Cardiac ventricle fibroblast (primary cell): ENCODE results near the gene DUSP15. TPM values are rescaled to one million over a fixed set of nuclear protein-coding genes. Genes with fewer than 3 reads are reported as not detected.

Experiments
- total RNA-seq: library from RNA; depleted of rRNA; stranded (reverse); fragments of >200 nt; gene quantifications from 2 replicates; pipeline ENCODE4 v1.2.3, GENCODE V29; 2015

Gene DUSP15
- total RNA-seq = 0.34 TPM in 1 of 2 replicates, not detected in the other

GRCh38 chr20:31869942-31870725 lies at the start of gene DUSP15, which contains the start of gene TTLL9:
TSS of gene DUSP15 (minus strand) at chr20:31870527. CDS start at chr20:31870337, 190 bp downstream.
TSS of gene TTLL9 (plus strand) at chr20:31870634. CDS start at chr20:31871127, 493 bp downstream.

GRCh38 chr20:31845300-31845863 lies 24.9 kb downstream of the DUSP15 start, which contains the start of gene FOXS1:
TSS of gene FOXS1 (minus strand) at chr20:31845604. CDS start at chr20:31845542, 62 bp downstream.

GRCh38 chr20:31819083-31819784 lies 51.1 kb downstream of the DUSP15 start, which contains the start of gene MYLK2:
TSS of gene MYLK2 (plus strand) at chr20:31819356. CDS start at chr20:31819581, 225 bp downstream.

Other genes starting within 250 kb of the DUSP15 start
- not detected in 2 replicates for gene COX4I2, start 232.6 kb downstream of the DUSP15 start, total RNA-seq
- gene BCL2L1, start 147.7 kb downstream of the DUSP15 start, total RNA-seq = 61.6 and 72.2 TPM in 2 replicates
- 6.8 and 6.9 TPM in 2 replicates for gene TPX2, start 131.2 kb downstream of the DUSP15 start, total RNA-seq
- gene MYLK2, start 51.2 kb downstream of the DUSP15 start, total RNA-seq = not detected in 2 replicates
- gene FOXS1, start 24.9 kb downstream of the DUSP15 start, total RNA-seq = 0.31 TPM in 1 of 2 replicates, not detected in the other
- gene TTLL9, start 107 bp upstream of the DUSP15 start, total RNA-seq = not detected in 2 replicates
- gene PDRG1, start 81.5 kb upstream of the DUSP15 start, total RNA-seq = 6.1 and 7.9 TPM in 2 replicates
- not detected in 2 replicates for gene XKR7, start 97.6 kb upstream of the DUSP15 start, total RNA-seq
- 0.06 TPM in 1 of 2 replicates, not detected in the other for gene CCM2L, start 139.9 kb upstream of the DUSP15 start, total RNA-seq
- not detected in 2 replicates for gene HCK, start 181.7 kb upstream of the DUSP15 start, total RNA-seq
- gene TM9SF4, start 239.2 kb upstream of the DUSP15 start, total RNA-seq = 36.6 and 39.5 TPM in 2 replicates